Loucy (cell line): ENCODE results near the gene MRPS17.

Experiments
- H2AFZ ChIP-seq: fragments of 200-600 bp; sonication (generic); 2 replicates; pipeline ENCODE4 v1.6.0; 2016; ENCODE audit warnings: antibody characterized with exemption, mild to moderate bottlenecking, low read length, moderate library complexity
- H3F3A ChIP-seq: fragments of 200-600 bp; 2 replicates; pipeline ENCODE4 v1.6.0; 2016; ENCODE audit warnings: antibody characterized with exemption, low read depth, mild to moderate bottlenecking
- H3K27me3 ChIP-seq: fragments of 200-600 bp; sonication (generic); 2 replicates; pipeline ENCODE4 v1.6.1; 2014; ENCODE audit warnings: low read length, mild to moderate bottlenecking; ENCODE audit not compliant: insufficient read depth, poor library complexity, severe bottlenecking
- H3K36me3 ChIP-seq: fragments of 200-600 bp; sonication (generic); 2 replicates; pipeline ENCODE4 v1.6.1; 2016; ENCODE audit warnings: low read length; ENCODE audit not compliant: insufficient read depth
- H3K4me1 ChIP-seq: fragments of 200-600 bp; sonication (generic); 2 replicates; pipeline ENCODE4 v1.5.1; 2014; ENCODE audit warnings: low read length, mild to moderate bottlenecking; ENCODE audit not compliant: insufficient read depth, poor library complexity, severe bottlenecking
- H3K4me2 ChIP-seq: fragments of 200-600 bp; sonication (generic); 2 replicates; pipeline ENCODE4 v1.6.0; 2014; ENCODE audit warnings: antibody characterized with exemption, low read length, low read depth, mild to moderate bottlenecking; ENCODE audit not compliant: poor library complexity, severe bottlenecking
- H3K4me3 ChIP-seq: fragments of 200-600 bp; sonication (generic); 2 replicates; pipeline ENCODE4 v1.5.1; 2014; ENCODE audit warnings: low read length, mild to moderate bottlenecking, mixed read lengths; ENCODE audit not compliant: poor library complexity, severe bottlenecking
- H3K79me2 ChIP-seq: fragments of 200-600 bp; sonication (generic); 2 replicates; pipeline ENCODE4 v1.6.1; 2014; ENCODE audit warnings: low read length; ENCODE audit not compliant: insufficient read depth
- H3K9ac ChIP-seq: fragments of 200-600 bp; sonication (generic); 2 replicates; pipeline ENCODE4 v1.6.0; 2014; ENCODE audit warnings: mild to moderate bottlenecking, low read depth, low read length, moderate library complexity; ENCODE audit not compliant: poor library complexity, severe bottlenecking
- H3K9me2 ChIP-seq: fragments of 200-600 bp; sonication (generic); replicated peaks from 2 replicates; pipeline ENCODE4 v1.6.1; 2016; ENCODE audit warnings: low read depth, low read length, mixed read lengths
- H3K9me3 ChIP-seq: fragments of 200-600 bp; sonication (generic); 2 replicates; pipeline ENCODE4 v1.6.1; 2014; ENCODE audit warnings: mild to moderate bottlenecking, antibody characterized with exemption, low read length, low read depth; ENCODE audit not compliant: insufficient read depth
- H4K20me1 ChIP-seq: fragments of 200-600 bp; sonication (generic); 2 replicates; pipeline ENCODE4 v1.6.0; 2014; ENCODE audit warnings: antibody characterized with exemption, low read length, mild to moderate bottlenecking; ENCODE audit not compliant: insufficient read depth, poor library complexity, severe bottlenecking
- CTCF ChIP-seq: fragments of 200-600 bp; sonication (generic); conservative IDR thresholded peaks from 2 replicates; pipeline ENCODE4 v1.5.1; 2014; ENCODE audit warnings: mild to moderate bottlenecking, antibody characterized with exemption, low read length
- EZH2phosphoT487 ChIP-seq: fragments of 200-600 bp; IDR thresholded peaks from 2 replicates; pipeline ENCODE4 v1.6.1; 2018; ENCODE audit warnings: antibody characterized with exemption, mild to moderate bottlenecking, moderate library complexity, borderline replicate concordance

The MRPS17 gene

GRCh38 chr7:55964261-55965099 lies 12.8 kb downstream of the MRPS17 start, which contains the start of gene NIPSNAP2:
Gene NIPSNAP2, plus strand, starts transcription at chr7:55964585. Its CDS starts 25 bp downstream, at chr7:55964610.
- Histone ChIP-seq H3F3A (no peaks in the 10 kb centered on the region), H4K20me1 (peaks cover 15% of the 10 kb centered on the region), H3K9ac (peak within 1 kb of the TSS; percentile 85), H3K27me3 (no peaks in the 10 kb centered on the region), H2AFZ (peak within 1 kb of the TSS; percentile 84), H3K4me1 (peaks cover 26% of the 10 kb centered on the region), H3K9me2 (no peaks in the 10 kb centered on the region), H3K4me2 (peak within 1 kb of the TSS; percentile 83), H3K79me2 (peaks cover 46% of the 10 kb centered on the region), H3K9me3 (no peaks in the 10 kb centered on the region), H3K36me3 (no peaks in the 10 kb centered on the region), H3K4me3 (peak within 1 kb of the TSS; percentile 84)
- TF ChIP-seq CTCF, result peak; percentile 36; the same call in 1 of the 2 replicates
- TF ChIP-seq EZH2phosphoT487, result no peak

GRCh38 chr7:55965100-55965470 lies 13.4 kb downstream of the MRPS17 start:
- H3K9me2 ChIP-seq, result no peaks in the 10 kb centered on the region
- H4K20me1 ChIP-seq, result peaks cover 15% of the 10 kb centered on the region
- H3K36me3 ChIP-seq, result no peaks in the 10 kb centered on the region
- H3K4me3 ChIP-seq, result peak overlapping the region; percentile 84
- no peaks in the 10 kb centered on the region for H3F3A ChIP-seq
- H3K27me3 ChIP-seq, result no peaks in the 10 kb centered on the region
- TF ChIP-seq CTCF, result no peak
- TF ChIP-seq EZH2phosphoT487, result no peak
- H3K4me2 ChIP-seq, result peak overlapping the region; percentile 62
- peak overlapping the region; percentile 62 for H2AFZ ChIP-seq
- peaks cover 49% of the 10 kb centered on the region for H3K79me2 ChIP-seq
- peaks cover 26% of the 10 kb centered on the region for H3K4me1 ChIP-seq
- no peaks in the 10 kb centered on the region for H3K9me3 ChIP-seq
- peak overlapping the region; percentile 85 for H3K9ac ChIP-seq

- no peaks in the 10 kb centered on the region for H3K9me3 ChIP-seq
- no peaks in the 10 kb centered on the region for H3K9me2 ChIP-seq
- TF ChIP-seq CTCF, result no peak
- no peak for TF ChIP-seq EZH2phosphoT487
- no peaks in the 10 kb centered on the region for H3K27me3 ChIP-seq
- H3K36me3 ChIP-seq, result no peaks in the 10 kb centered on the region
- peaks cover 32% of the 10 kb centered on the region for H3K4me1 ChIP-seq
- H3F3A ChIP-seq, result no peaks in the 10 kb centered on the region
- peak overlapping the region; percentile 85 for H3K9ac ChIP-seq
- peaks cover 16% of the 10 kb centered on the region for H4K20me1 ChIP-seq
- peak overlapping the region; percentile 84 for H3K4me3 ChIP-seq
- H3K4me2 ChIP-seq, result peak overlapping the region; percentile 62
- no peak overlapping the region for H2AFZ ChIP-seq
- peaks cover 55% of the 10 kb centered on the region for H3K79me2 ChIP-seq
Observed at GRCh38 chr7:55965805-55966421, 14.2 kb downstream of the MRPS17 start.
